Endothelial cell of umbilical vein (primary cell): ENCODE data around the gene TMEM175. TPM values are rescaled to one million over a fixed set of nuclear protein-coding genes. Genes with fewer than 3 reads are reported as not detected.
A peak's percentile ranks its signal among the peaks of the same experiment; 100 is the strongest.

Experiments used
- BruUV-seq: library from RNA; stranded (reverse); fragments of 400-500 nt; replicated peaks from 2 replicates; lab custom pipeline; 2021; lab: Mats Ljungman, UMichigan
- CTCF ChIA-PET: fragments of 300-600, 350-600 bp; sonication (Branson Sonifier 250); formaldehyde crosslinking; loops from one replicate; lab custom pipeline; 2021; ENCODE audit warnings: antibody characterized with exemption, inconsistent platforms; lab: Charles Lee
- POLR2A ChIA-PET: fragments of 300-600, 350-600 bp; sonication (Branson Sonifier 250); formaldehyde crosslinking; loops from one replicate; lab custom pipeline; 2021; ENCODE audit warnings: antibody characterized with exemption, inconsistent platforms; lab: Charles Lee
- DNase-seq: peaks from one replicate; pipeline ENCODE4 v3.0.0-alpha.2; 2011; ENCODE audit warnings: low read depth, low spot score
- FAIRE-seq: peaks from 2 replicates; lab custom pipeline; 2011; peaks lifted over from hg19 to GRCh38; lab: Jason Lieb, UNC
- H2AFZ ChIP-seq: 2 replicates; pipeline ENCODE4 v1.6.0; 2012; ENCODE audit warnings: low read depth, low read length, control low read depth, inconsistent platforms
- H3K27ac ChIP-seq: 2 replicates; pipeline ENCODE4 v1.5.1; 2011; ENCODE audit warnings: low read depth, mild to moderate bottlenecking, control low read depth, low read length, moderate library complexity; ENCODE audit not compliant: insufficient read depth
- H3K27me3 ChIP-seq, 2 experiments: 2 replicates each; pipeline versions ENCODE4 v1.6.0 to v1.6.1; 2011; ENCODE audit warnings: low read length in 2 of 2, mixed read lengths in 1 of 2; ENCODE audit not compliant: control insufficient read depth in 2 of 2, insufficient read depth in 2 of 2
- H3K36me3 ChIP-seq, 2 experiments: 2 replicates in 1 of 2; 3 replicates in 1 of 2; pipeline ENCODE4 v1.5.1; 2011; ENCODE audit warnings: low read length in 2 of 2, mild to moderate bottlenecking in 1 of 2, moderate library complexity in 1 of 2; ENCODE audit not compliant: control insufficient read depth in 2 of 2, insufficient read depth in 2 of 2; ENCODE audit errors: extremely low read depth in 1 of 2
- H3K4me1 ChIP-seq: 3 replicates; pipeline ENCODE4 v1.5.1; 2011; ENCODE audit warnings: mild to moderate bottlenecking, low read length; ENCODE audit not compliant: control insufficient read depth, insufficient read depth; ENCODE audit errors: extremely low read depth
- H3K4me2 ChIP-seq: 2 replicates; pipeline ENCODE4 v1.6.1; 2011; ENCODE audit warnings: low read length, control low read depth, mixed read lengths; ENCODE audit not compliant: insufficient read depth
- H3K4me3 ChIP-seq, 3 experiments: fragments of 200-600 bp in 1 of 3; sonication (generic), shearing (Covaris generic) in 1 of 3; replicated peaks in 1 of 3; 2 replicates each; pipeline ENCODE4 v1.5.1; 2011 to 2016; ENCODE audit warnings: control low read depth in 3 of 3, low read length in 3 of 3, mild to moderate bottlenecking in 2 of 3, inconsistent platforms in 1 of 3, low read depth in 1 of 3, moderate library complexity in 1 of 3; ENCODE audit not compliant: insufficient read depth in 1 of 3
- H3K79me2 ChIP-seq: 2 replicates; pipeline ENCODE4 v1.6.0; 2012; ENCODE audit warnings: low read length, inconsistent platforms; ENCODE audit not compliant: control insufficient read depth, insufficient read depth
- H3K9ac ChIP-seq: replicated peaks from 2 replicates; pipeline ENCODE3; 2011; ENCODE audit warnings: low read length, control low read depth; ENCODE audit not compliant: insufficient read depth; ENCODE audit errors: extremely low read depth
- H3K9me1 ChIP-seq: replicated peaks from 3 replicates; pipeline ENCODE4 v1.6.0; 2011; ENCODE audit warnings: mild to moderate bottlenecking, low read length; ENCODE audit not compliant: control insufficient read depth, insufficient read depth; ENCODE audit errors: extremely low read depth
- H3K9me3 ChIP-seq: replicated peaks from 2 replicates; pipeline ENCODE4 v1.5.1; 2012; ENCODE audit warnings: low read length, inconsistent platforms; ENCODE audit not compliant: control insufficient read depth, insufficient read depth
- H4K20me1 ChIP-seq: replicated peaks from 2 replicates; pipeline ENCODE3; 2011; ENCODE audit warnings: mild to moderate bottlenecking, low read length; ENCODE audit not compliant: control insufficient read depth, insufficient read depth; ENCODE audit errors: extremely low read depth
- FOS ChIP-seq: IDR thresholded peaks from 2 replicates; pipeline ENCODE4 v1.6.1; 2011; ENCODE audit warnings: mild to moderate bottlenecking, low read length, moderate library complexity, borderline replicate concordance; ENCODE audit not compliant: insufficient read depth
- JUN ChIP-seq: IDR thresholded peaks from 2 replicates; pipeline ENCODE4 v1.6.1; 2011; ENCODE audit warnings: borderline replicate concordance, low read depth; ENCODE audit not compliant: insufficient read length, insufficient read depth
- MYC ChIP-seq: IDR thresholded peaks from one replicate; pipeline ENCODE4 v1.6.1; 2011; ENCODE audit warnings: mild to moderate bottlenecking, low read depth, low read length
- POLR2A ChIP-seq: IDR thresholded peaks from 2 replicates; pipeline ENCODE4 v1.6.1; 2012; ENCODE audit warnings: low read depth, mild to moderate bottlenecking, control low read depth, low read length
- dilution Hi-C: fragments of 300-500 bp; cut with MboI; formaldehyde crosslinking; loops from one replicate; pipeline ENCODE4 v1.15.0; 2019; ENCODE audit warnings: low sequenced_read_pairs; ENCODE audit not compliant: extremely low pct_ligation_motif_present
- intact Hi-C: fragments of 100-400 bp; cut with micrococcal nuclease; formaldehyde crosslinking; loops from one replicate; pipeline ENCODE4 v1.10.0; 2022
- polyA plus RNA-seq, 4 experiments: library from polyadenylated mRNA; depleted of rRNA in 3 of 4; stranded (reverse) in 3 of 4; unstranded in 1 of 4; fragments of >200 nt; gene quantifications; 2 replicates each; pipeline versions ENCODE4 v1.2.1 to v1.2.3, GENCODE V29; 2011 to 2012; ENCODE audit warnings: missing spikeins in 1 of 4
- total RNA-seq: library from RNA; stranded (reverse); gene quantifications from 2 replicates; pipeline ENCODE4 v1.2.3, GENCODE V29; 2021
- TF ChIP-seq, protein P1 (sequence below): IDR thresholded peaks from 2 replicates; pipeline ENCODE4 v1.6.1; 2011; ENCODE audit not compliant: insufficient read depth, insufficient read length
- TF ChIP-seq, protein P2 (sequence below), 2 donors: IDR thresholded peaks; 1 replicate in 1 of 2; 2 replicates in 1 of 2; pipeline ENCODE4 v1.5.1; 2011; ENCODE audit warnings: low read length in 2 of 2, mild to moderate bottlenecking in 2 of 2, moderate library complexity in 2 of 2, control low read depth in 1 of 2, inconsistent platforms in 1 of 2, low read depth in 1 of 2; ENCODE audit not compliant: insufficient read depth in 1 of 2; ENCODE audit errors: extremely low read depth in 1 of 2

The TMEM175 gene
- total and polyA plus RNA-seq, 2 donors (not counting 3 experiments of a cell fraction or from before 2014, with no cell fraction given), result 21.9 to 80.1 TPM

DNA sequence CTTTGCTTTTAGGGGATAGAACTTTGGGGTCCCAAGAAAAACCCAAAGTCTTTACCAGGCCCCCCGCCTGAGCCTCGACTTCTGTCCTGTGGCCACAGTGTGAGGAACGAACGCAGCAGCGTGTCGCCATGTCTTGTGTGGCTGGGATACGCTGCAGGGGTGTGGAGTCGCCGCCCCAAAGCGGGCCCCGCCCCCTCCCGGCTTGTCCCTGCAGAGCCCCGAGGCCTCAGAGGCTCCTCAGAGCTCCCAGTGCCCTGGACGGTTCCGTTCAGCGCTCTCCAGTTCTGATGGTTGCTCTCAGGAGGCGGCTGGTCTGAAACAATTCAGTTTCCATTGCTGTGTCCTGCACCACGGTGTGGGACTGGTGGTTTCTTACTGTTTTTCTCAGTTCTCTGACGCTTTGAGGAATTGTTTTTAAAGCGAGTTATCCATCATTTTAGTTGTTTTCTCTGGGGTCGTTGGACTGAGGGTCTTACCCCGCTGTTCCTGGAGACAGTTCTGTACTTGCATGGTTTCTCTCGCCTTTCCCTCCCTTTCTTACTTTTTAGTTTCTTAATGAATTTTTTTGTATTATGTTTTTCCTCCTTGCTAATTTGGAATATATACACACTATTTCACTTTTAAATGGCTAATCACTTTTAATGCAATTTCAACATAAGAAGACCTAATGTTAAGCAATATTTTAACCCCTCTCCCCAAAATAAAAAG lies 53.0 kb downstream of the TMEM175 start:
- H3K4me3 ChIP-seq, result no peak overlapping the region
- no TSS peak for BruUV-seq
- ChIA-PET CTCF (interaction anchor here (0.6 kb wide), 1 partner anchor 53 kb away, joined by 3 read pairs; the partner anchor contains the start of genes GAK and TMEM175), POLR2A (no interaction called here)
- no peaks in the 10 kb centered on the region for H3K79me2 ChIP-seq
- TF ChIP-seq, protein P1, sequence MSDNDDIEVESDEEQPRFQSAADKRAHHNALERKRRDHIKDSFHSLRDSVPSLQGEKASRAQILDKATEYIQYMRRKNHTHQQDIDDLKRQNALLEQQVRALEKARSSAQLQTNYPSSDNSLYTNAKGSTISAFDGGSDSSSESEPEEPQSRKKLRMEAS, result no peak
- TF ChIP-seq, protein P2, sequence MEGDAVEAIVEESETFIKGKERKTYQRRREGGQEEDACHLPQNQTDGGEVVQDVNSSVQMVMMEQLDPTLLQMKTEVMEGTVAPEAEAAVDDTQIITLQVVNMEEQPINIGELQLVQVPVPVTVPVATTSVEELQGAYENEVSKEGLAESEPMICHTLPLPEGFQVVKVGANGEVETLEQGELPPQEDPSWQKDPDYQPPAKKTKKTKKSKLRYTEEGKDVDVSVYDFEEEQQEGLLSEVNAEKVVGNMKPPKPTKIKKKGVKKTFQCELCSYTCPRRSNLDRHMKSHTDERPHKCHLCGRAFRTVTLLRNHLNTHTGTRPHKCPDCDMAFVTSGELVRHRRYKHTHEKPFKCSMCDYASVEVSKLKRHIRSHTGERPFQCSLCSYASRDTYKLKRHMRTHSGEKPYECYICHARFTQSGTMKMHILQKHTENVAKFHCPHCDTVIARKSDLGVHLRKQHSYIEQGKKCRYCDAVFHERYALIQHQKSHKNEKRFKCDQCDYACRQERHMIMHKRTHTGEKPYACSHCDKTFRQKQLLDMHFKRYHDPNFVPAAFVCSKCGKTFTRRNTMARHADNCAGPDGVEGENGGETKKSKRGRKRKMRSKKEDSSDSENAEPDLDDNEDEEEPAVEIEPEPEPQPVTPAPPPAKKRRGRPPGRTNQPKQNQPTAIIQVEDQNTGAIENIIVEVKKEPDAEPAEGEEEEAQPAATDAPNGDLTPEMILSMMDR (IDR thresholded peaks at IDR 0.05; ENCODE audit: extremely low read depth in 1 of 2, insufficient read depth in 1 of 2, low read depth in 1 of 2, low read length in 2 of 2), result no peak
- TF ChIP-seq FOS (no peak), POLR2A (no peak), MYC (no peak), JUN (no peak)
- H3K27me3 ChIP-seq, result no peaks in the 10 kb centered on the region
- dilution Hi-C loops, result no loop called here
- intact Hi-C loops, result loop anchor here (5.0 kb wide), 1 partner anchor 243 kb away; no protein-coding TSS in a partner anchor
- H2AFZ ChIP-seq, result peak overlapping the region; percentile 82
- peak overlapping the region; percentile 62 for H3K4me2 ChIP-seq
- no peak overlapping the region for H3K9ac ChIP-seq
- H3K9me3 ChIP-seq, result no peaks in the 10 kb centered on the region
- H3K27ac ChIP-seq, result no peak overlapping the region
- H3K36me3 ChIP-seq, result peaks cover 0 to 1% of the 10 kb centered on the region in 2 experiments
- no peaks in the 10 kb centered on the region for H3K9me1 ChIP-seq
- peaks cover 15% of the 10 kb centered on the region for H3K4me1 ChIP-seq
- peak; percentile 24 for DNase-seq
- no peaks in the 10 kb centered on the region for H4K20me1 ChIP-seq
- FAIRE-seq, result peak; percentile 55
